NCI-H2029 treated with DMSO at 0.1 percent for 48 hours (cell line): ENCODE measurements around the gene MRPL57.
"Not testable (repeated sequence)": the region's sequence is repeated elsewhere in the genome, so short reads cannot be mapped to it uniquely, and the experiment has no call there.

Experiments
- DNase-seq: peaks from one replicate; lab custom pipeline; 2025; lab: John Stamatoyannopoulos, UW

The MRPL57 gene

GRCh38 chr13:21197606-21198225, 21.3 kb downstream of the MRPL57 start:
- DNase-seq: not testable (repeated sequence)

DNA sequence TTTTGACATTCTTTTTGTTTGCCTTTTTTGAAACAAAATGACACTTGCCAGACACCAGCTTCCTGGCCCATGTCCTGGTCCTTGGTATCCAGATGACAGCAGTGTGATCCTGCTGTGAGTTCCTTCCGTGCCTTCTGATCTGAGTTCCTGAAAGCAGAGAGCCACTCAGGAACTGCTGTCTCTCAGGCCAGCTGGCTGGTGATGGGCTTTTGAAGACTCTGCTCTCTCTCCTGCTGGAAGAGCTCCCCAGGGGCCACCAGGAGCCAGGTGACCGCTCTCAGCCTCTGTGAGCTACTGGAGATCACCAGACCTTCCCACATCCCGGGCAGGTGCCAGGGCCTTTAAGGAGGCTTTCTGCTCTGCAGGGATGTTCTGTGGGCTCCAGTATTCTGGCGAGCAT, 21.9 kb downstream of the MRPL57 start:
- not testable (repeated sequence) for DNase-seq

GRCh38 chr13:21201456-21202190, 25.2 kb downstream of the MRPL57 start:
- not testable (repeated sequence) for DNase-seq

GRCh38 chr13:21202767-21203531, 26.5 kb downstream of the MRPL57 start:
- no peak for DNase-seq

DNA sequence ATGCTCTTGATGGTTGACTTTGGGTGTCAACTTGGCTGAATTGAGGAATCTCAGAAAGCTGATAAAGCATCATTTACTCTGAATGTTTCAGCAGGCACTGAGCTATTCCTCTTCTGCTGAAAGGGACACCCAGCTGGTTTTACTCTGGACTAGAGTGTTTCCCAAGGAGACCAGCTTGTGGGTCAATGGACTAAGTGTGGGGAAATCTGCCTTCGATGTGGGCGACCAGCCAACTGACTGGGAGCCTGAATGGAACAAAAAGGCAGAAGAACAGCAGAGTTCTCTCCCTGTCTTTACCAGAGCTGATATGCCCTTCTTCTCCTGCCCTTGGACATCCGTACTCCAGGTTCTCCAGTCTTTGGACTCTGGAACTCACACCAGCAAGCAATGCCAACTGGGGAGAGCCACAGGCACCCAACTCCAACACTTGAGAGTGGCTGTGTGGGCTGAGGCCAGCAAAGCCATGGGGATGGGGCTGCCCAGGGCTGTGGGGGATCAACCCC, 32.2 kb downstream of the MRPL57 start:
- DNase-seq: no peak

- DNase-seq: no peak
These were observed 35.8 kb downstream of the MRPL57 start for GRCh38 chr13:21212138-21212775.

DNA sequence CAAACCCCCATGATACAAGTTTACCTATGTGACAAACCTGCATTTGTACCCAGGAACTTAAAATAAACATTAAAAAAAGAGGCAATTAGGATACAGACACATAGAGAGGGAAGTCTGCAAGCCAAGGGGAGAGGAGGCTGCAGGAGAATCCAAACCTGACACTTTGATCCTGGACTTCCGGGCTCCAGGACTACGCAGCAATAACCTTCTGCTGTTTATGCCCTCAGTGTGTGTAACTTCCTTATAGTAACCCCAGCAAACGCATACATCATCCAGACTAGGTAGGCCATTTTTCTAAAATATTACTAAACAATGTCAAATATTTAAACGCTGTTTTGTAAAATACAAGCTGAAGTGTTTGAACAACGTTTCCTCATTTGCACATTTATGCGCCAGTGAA, 39.0 kb downstream of the MRPL57 start:
- DNase-seq: not testable (repeated sequence)

GRCh38 chr13:21216332-21216731, 39.9 kb downstream of the MRPL57 start:
- DNase-seq: no peak

DNA sequence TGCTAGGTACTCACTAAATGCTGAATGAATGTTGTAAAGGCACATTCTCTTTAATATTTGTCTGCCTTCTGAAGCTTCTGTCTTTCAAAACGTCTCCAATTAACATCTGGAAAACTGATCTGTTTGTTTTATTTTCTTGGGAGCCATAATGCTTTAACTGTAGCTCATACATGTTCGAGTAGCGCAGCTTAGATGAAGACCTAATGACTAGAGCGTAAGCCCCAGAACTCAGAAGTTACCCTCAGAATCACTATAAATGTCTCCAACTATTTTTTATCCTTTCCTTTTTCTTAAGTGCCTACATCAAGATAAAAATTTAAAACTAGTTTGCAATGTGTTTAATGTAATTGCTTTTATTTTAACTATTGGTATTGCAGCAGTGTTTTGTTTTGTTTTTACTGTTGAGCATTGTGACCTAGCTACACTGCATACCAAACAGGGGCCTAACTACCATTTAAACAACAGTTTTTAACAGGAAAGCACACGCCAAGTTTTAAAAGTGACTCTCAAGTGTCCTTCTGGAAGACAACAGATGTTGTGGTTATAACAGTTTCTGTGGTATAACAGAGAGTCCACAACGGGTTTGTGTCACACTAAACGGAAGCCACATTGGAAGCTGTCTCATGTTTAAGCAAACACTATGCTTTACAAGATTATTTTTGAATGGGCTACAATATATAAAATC, 42.0 kb downstream of the MRPL57 start:
- DNase-seq: no peak

DNA sequence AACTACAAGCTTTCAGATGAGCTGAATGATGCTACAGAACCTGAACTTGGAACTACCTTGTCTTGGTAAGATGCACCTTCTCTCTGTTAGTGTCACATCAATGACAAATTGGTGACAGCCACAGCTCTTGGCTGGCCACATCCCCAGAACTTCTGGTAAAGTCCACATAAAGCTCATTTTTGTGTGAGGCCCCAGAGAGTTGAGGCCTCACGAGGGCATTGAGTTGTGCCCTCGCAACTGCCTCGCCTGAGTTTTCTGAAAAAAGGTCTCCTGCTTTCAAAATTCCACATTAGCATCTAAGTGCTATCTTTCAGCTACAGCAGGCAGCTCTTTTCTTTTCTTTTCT, 42.6 kb downstream of the MRPL57 start:
- DNase-seq: no peak

GRCh38 chr13:21219716-21220115, 43.3 kb downstream of the MRPL57 start:
- DNase-seq: not testable (repeated sequence)

GRCh38 chr13:21221268-21221667, 44.8 kb downstream of the MRPL57 start:
- no peak for DNase-seq

DNA sequence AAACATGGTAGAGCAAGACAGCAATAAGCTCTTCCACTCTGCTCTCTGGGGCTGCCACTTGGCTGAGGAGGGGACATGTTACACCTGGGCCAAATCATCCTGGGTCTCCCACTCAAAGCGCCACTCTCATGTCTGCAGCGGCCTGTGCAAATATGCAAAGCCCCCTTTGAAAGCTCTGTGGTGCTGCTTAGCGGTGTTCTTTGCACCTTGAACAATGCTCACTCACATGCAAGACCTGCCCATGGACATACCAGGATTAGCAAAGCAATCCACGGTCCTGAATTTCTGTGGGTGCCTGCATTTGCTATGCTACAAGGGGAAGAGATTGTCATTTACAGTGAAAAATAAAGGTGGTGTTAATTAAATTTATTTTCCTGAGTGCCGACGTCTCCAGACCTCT, 48.6 kb downstream of the MRPL57 start:
- no peak for DNase-seq

- no peak for DNase-seq
These were observed 49.6 kb downstream of the MRPL57 start for GRCh38 chr13:21225841-21226581.

- DNase-seq: no peak
These were observed 51.5 kb downstream of the MRPL57 start for GRCh38 chr13:21227917-21228316.
